GM12891 (cell line): ENCODE results near the gene AMBRA1.

Experiments used
- DNase-seq: peaks from one replicate; pipeline ENCODE4 v3.0.0; 2011; ENCODE audit warnings: low spot score; ENCODE audit not compliant: insufficient read length
- FAIRE-seq: peaks from 2 replicates; lab custom pipeline; 2011; peaks lifted over from hg19 to GRCh38; lab: Jason Lieb, UNC
- PAX5 ChIP-seq: IDR thresholded peaks from 2 replicates; pipeline ENCODE4 v1.6.1; 2011; ENCODE audit warnings: low read length, moderate library complexity, mild to moderate bottlenecking; ENCODE audit not compliant: insufficient read depth, severe bottlenecking
- POLR2A ChIP-seq: IDR thresholded peaks from 2 replicates; pipeline ENCODE4 v1.6.1; 2011; ENCODE audit warnings: low read depth, low read length, control low read depth
- POLR2AphosphoS5 ChIP-seq: IDR thresholded peaks from 2 replicates; pipeline ENCODE4 v1.6.1; 2011; ENCODE audit warnings: low read depth, low read length, control low read depth
- POU2F2 ChIP-seq: IDR thresholded peaks from 2 replicates; pipeline ENCODE4 v1.6.1; 2011; ENCODE audit warnings: low read depth, mild to moderate bottlenecking, control low read depth, low read length, moderate library complexity
- SPI1 ChIP-seq: IDR thresholded peaks from 2 replicates; pipeline ENCODE4 v1.6.1; 2011; ENCODE audit warnings: low read depth, low read length, control low read depth
- TAF1 ChIP-seq: IDR thresholded peaks from 2 replicates; pipeline ENCODE4 v1.6.1; 2011; ENCODE audit warnings: low read depth, low read length, control low read depth

The AMBRA1 gene

GRCh38 chr11:46577058-46577457, 16.8 kb downstream of the AMBRA1 start:
- FAIRE-seq (no peak), DNase-seq (no peak)
- no peak for TF ChIP-seq PAX5
- TF ChIP-seq SPI1: no peak
- TF ChIP-seq TAF1: no peak
- no peak for TF ChIP-seq POLR2AphosphoS5
- no peak for TF ChIP-seq POU2F2
- TF ChIP-seq POLR2A: no peak

GRCh38 chr11:46574656-46575055, 19.2 kb downstream of the AMBRA1 start:
- FAIRE-seq (no peak), DNase-seq (no peak)
- TF ChIP-seq POLR2A (no peak), POU2F2 (no peak), PAX5 (no peak), SPI1 (no peak)

GRCh38 chr11:46570790-46571398, 22.9 kb downstream of the AMBRA1 start:
- TF ChIP-seq SPI1: no peak
- no peak for TF ChIP-seq POU2F2
- no peak for TF ChIP-seq POLR2A
- FAIRE-seq (no peak), DNase-seq (no peak)

GRCh38 chr11:46565232-46565840, 28.5 kb downstream of the AMBRA1 start:
- FAIRE-seq (no peak), DNase-seq (no peak)

GRCh38 chr11:46564459-46564858, 29.4 kb downstream of the AMBRA1 start:
- no peak for FAIRE-seq
- TF ChIP-seq SPI1 (no peak), POLR2A (no peak), PAX5 (no peak)
- no peak for DNase-seq

More at GRCh38 chr11:46565232-46565840, 28.5 kb downstream of the AMBRA1 start:
- TF ChIP-seq PAX5 (no peak), POU2F2 (no peak), POLR2AphosphoS5 (no peak), TAF1 (no peak), POLR2A (no peak), SPI1 (no peak)

- no peak for FAIRE-seq
- TF ChIP-seq POU2F2 (no peak), POLR2A (no peak), TAF1 (no peak), SPI1 (no peak)
- DNase-seq: no peak
These were observed 31.3 kb downstream of the AMBRA1 start for GRCh38 chr11:46562527-46562926.

GRCh38 chr11:46560300-46560991, 33.4 kb downstream of the AMBRA1 start:
- no peak for DNase-seq
- peak; percentile 13 for FAIRE-seq
- TF ChIP-seq POLR2AphosphoS5: no peak
- TF ChIP-seq TAF1: no peak
- no peak for TF ChIP-seq SPI1
- TF ChIP-seq POLR2A: no peak
- TF ChIP-seq PAX5: no peak
- no peak for TF ChIP-seq POU2F2

- DNase-seq (no peak), FAIRE-seq (no peak)
- no peak for TF ChIP-seq SPI1
- no peak for TF ChIP-seq POU2F2
- no peak for TF ChIP-seq PAX5
- no peak for TF ChIP-seq POLR2A
- no peak for TF ChIP-seq TAF1
- no peak for TF ChIP-seq POLR2AphosphoS5
These were observed 34.0 kb downstream of the AMBRA1 start for GRCh38 chr11:46559815-46560214.

GRCh38 chr11:46557684-46558151, 36.1 kb downstream of the AMBRA1 start:
- TF ChIP-seq POLR2A (no peak), PAX5 (no peak), TAF1 (no peak)
- FAIRE-seq: no peak
- no peak for DNase-seq

GRCh38 chr11:46555267-46556054, 38.4 kb downstream of the AMBRA1 start:
- no peak for TF ChIP-seq PAX5
- no peak for TF ChIP-seq POU2F2
- TF ChIP-seq POLR2AphosphoS5: no peak
- TF ChIP-seq TAF1: no peak
- TF ChIP-seq SPI1: no peak
- TF ChIP-seq POLR2A: no peak
- FAIRE-seq (no peak), DNase-seq (no peak)
